Umbilical cord (tissue), 2 donors: ENCODE measurements around the gene BIK. TPM values are rescaled to one million over a fixed set of nuclear protein-coding genes. Genes with fewer than 3 reads are reported as not detected.

Experiments used
- DNase-seq: peaks from one replicate; pipeline ENCODE4 v3.0.0-alpha.2; 2015; ENCODE audit warnings: low spot score
- total RNA-seq: library from RNA; depleted of rRNA; stranded (reverse); fragments of >200 nt; gene quantifications from one replicate; pipeline ENCODE4 v1.2.3, GENCODE V29; 2014; ENCODE audit warnings: low replicate concordance; ENCODE audit not compliant: insufficient read depth

BIK gene
- total RNA-seq, 1 donor from 2014 or later = not detected

DNA sequence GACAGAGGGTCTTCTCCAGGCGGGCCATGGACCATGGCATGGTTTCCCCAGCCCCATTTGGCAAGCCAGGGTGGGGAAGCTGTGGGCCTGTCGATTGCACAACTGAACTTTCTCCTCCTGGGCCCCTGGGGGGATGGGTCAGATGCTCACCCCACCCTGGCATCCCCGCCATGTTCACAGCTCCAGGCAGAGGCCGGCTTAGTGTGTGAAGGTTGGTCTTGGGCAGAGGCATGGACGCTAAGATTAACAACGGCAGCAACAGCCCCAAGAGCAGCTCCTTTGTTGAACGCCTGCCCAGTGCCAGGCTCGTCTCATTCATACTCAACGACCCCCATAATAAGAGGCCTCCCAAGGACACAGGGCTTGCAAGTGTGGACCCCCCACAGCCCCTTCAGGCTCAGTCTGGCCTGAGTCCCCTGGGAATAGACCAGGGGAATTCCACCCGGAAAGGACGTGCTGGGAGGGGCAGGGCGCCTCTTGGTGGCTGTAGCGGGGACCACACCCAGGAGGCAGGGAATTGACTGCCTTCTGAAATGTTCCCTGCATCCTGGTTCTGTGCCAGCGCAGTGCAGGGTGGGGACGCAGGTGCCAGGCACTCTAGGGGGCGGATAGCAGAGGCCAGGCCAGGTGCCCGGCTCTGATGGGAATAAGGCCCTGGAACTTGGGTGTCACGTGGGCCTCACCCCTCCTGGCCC is 49.1 kb downstream of the BIK start:
- no peak for DNase-seq

DNA sequence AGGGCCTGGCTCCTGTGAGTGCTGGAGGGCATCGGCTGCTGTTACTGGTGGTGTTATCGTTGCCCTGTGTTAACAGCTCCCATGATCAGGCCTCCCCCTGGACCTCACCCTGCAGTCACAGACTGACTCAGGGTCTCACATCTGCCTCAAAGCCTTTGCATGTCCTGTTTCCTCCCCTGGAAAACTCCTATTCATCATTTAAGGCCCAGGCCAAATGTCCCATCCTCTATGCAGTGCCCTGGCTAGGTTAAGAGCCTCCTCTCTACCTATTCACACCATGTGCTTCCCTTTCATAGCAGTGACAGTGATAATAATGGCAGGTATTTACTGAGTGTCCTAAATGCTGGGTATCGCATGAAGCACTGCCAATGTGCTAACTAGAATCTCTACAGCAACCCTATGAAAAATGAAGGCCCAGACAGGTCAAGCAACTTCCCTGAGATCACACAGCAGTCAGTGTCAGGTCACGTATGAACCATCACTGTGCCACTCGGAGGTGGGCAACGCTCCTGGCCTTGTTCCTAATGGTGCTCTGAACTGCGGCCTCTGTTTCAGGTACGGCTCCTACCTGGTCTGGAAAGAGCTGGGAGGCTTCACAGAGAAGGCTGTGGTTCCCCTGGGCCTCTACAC is 50.1 kb downstream of the BIK start:
- no peak for DNase-seq

DNA sequence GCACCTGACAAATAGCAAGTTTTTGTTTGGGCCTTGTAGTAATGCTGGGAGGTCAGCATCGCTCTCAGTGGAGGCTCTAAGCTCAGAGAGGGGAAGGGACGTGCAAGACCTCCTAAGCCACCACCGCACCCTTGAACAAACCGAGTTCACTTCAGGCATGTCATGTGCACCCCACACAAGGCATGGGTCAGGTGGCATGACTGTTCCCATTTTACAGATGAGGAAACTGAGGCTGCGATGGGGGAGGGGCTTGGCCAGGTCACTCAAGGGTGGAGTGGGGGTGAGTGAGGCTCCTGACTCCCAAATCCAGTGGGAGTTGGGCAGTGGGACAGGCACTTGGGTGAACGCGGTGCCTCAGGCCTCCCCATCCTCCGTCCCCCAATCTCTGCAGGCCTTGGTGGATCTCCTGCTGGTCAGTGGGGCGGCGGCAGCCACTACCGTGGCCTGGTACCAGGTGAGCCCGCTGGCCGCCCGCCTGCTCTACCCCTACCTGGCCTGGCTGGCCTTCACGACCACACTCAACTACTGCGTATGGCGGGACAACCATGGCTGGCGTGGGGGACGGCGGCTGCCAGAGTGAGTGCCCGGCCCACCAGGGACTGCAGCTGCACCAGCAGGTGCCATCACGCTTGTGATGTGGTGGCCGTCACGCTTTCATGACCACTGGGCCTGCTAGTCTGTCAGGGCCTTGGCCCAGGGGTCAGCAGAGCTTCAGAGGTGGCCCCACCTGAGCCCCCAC is 52.0 kb downstream of the BIK start:
- no peak for DNase-seq

- no peak for DNase-seq
Observed at GRCh38 chr22:43163241-43163795, 52.8 kb downstream of the BIK start.

- no peak for DNase-seq
Observed at GRCh38 chr22:43164636-43165035, 54.1 kb downstream of the BIK start.

DNA sequence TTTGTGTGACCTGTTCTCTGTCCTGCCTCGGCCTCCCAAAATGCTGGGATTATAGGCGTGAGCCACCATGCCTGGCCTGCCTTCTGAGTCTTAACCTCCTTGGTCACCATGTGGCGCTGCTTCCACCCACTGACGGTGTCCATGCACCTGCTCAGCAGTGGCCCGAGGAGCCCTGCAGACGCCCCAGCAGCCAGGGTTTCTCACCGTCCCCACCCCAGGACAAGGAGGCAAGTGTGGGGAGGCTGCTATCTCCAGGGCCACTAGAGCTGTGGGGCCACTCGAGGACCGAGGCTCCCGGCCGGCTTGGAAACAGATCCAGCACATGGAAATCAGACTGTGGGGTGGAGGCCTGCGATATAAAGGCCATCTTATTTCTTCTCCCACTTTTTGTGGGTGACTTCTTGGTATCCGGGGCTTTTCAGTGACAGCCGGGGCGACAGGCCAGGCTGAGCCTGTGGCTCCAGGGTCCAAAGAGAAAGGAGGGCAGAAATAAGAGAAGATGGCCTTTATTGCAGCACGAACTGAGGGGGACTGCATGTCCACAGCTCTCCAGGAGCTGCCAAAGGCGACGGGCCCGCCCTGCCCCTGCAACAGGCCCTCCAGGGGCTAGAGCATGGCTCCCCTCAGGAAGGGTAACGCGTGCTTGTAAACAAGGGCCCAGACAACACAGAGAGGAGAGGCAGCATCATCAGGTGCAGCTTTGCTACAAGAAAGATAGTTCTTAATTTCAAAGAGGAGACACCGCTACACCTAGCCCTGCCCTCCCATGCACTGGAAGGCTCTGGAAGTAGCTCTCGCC is 55.8 kb downstream of the BIK start:
- DNase-seq = no peak

- no peak for DNase-seq
Observed at GRCh38 chr22:43167001-43167589, 56.5 kb downstream of the BIK start.

DNA sequence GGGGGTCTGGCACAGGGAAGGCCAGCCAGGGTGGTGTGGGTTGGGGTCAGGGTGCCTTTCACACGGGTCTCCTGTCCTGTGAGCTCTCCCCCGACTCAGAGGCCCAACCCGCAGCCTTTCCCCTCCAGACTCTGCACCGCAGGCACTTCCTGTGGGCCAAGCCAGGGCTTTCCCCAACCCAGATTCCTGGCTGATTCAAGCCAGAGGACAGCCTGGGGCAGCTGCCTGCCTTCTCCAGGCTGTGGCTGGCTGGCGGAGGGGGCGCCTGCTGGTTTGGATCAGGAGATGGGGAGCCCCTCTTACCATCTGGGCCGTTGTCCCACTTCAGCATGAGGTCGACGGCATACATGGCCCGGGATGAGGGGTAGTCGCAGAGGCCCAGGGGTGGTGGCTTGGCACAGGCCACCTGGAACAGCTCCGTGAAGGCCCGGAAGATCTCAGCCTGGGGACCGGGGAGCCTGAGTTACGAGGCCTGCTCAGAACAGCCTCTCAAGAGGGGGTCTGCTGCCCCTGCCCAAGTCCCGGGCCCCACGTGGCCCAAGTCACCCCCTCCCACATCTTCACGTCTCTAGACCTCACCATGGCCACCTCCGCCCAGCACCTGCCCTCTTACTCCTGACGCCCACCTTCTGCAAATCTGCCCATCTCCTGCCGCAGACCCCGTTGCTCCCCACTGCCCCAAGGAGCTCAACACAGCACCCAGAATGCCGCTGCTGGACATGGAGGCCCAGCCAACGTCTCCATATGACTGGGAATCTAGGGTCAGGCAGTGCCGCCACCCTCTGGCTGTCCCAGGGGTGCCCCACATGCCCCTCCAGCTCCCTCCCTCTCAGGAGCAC is 58.1 kb downstream of the BIK start:
- DNase-seq = no peak

GRCh38 chr22:43169310-43170130 is 59.0 kb downstream of the BIK start:
- DNase-seq = no peak

- DNase-seq = no peak
Observed at GRCh38 chr22:43170131-43170480, 59.6 kb downstream of the BIK start.

- DNase-seq = no peak
Observed at GRCh38 chr22:43171019-43171491, 60.5 kb downstream of the BIK start.

GRCh38 chr22:43171607-43172006 is 61.1 kb downstream of the BIK start:
- DNase-seq = no peak

GRCh38 chr22:43172191-43172590 is 61.6 kb downstream of the BIK start:
- no peak for DNase-seq

GRCh38 chr22:43173566-43173965 is 63.0 kb downstream of the BIK start:
- no peak for DNase-seq

- DNase-seq = no peak
Observed at GRCh38 chr22:43173976-43174720, 63.6 kb downstream of the BIK start.

- DNase-seq = no peak
Observed at GRCh38 chr22:43174941-43175531, 64.5 kb downstream of the BIK start.

DNA sequence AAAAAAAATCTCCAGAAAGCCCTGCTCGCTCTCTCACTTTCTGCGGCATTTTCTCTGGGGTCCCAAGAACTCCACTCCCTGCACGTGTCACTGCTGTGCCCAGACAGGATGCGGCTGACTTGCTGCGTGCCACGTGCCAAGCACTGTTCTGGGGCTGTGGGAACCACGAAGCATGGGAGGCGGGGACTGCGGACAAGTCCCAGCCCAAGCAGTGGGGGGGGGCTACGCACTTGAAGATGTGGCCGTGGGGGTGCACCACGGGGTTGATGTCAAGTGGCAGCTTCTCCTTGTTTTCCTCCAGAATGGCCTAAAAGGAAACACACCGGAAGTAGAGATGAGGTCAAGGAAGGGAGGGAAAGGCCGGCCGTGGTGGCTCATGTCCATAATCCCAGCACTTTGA is 65.5 kb downstream of the BIK start:
- DNase-seq = no peak

GRCh38 chr22:43177479-43177878 is 66.9 kb downstream of the BIK start:
- DNase-seq = no peak
